Embryonic facial prominence (tissue), 1 donor: ENCODE data around the gene NEURL1B.
A peak's percentile ranks its signal among the peaks of the same experiment; 100 is the strongest.
"Not testable (repeated sequence)": the region's sequence is repeated elsewhere in the genome, so short reads cannot be mapped to it uniquely, and the experiment has no call there.

Experiments used
- DNase-seq: peaks from one replicate; pipeline ENCODE4 v3.0.0-alpha.2; 2016; ENCODE audit errors: extremely low spot score

NEURL1B gene

GRCh38 chr5:172695232-172696054 is 54.4 kb downstream of the NEURL1B start:
- DNase-seq = no peak

GRCh38 chr5:172696171-172696849 is 55.2 kb downstream of the NEURL1B start:
- no peak for DNase-seq

- DNase-seq = peak; percentile 77
Measured at GRCh38 chr5:172697123-172698121, 56.4 kb downstream of the NEURL1B start.

GRCh38 chr5:172699423-172699822 is 58.4 kb downstream of the NEURL1B start:
- no peak for DNase-seq

- DNase-seq = no peak
Measured at GRCh38 chr5:172699999-172700364, 58.9 kb downstream of the NEURL1B start.

- no peak for DNase-seq
Measured at GRCh38 chr5:172700365-172701290, 59.6 kb downstream of the NEURL1B start.

GRCh38 chr5:172701291-172701656 is 60.2 kb downstream of the NEURL1B start:
- DNase-seq = no peak

GRCh38 chr5:172703952-172704351 is 62.9 kb downstream of the NEURL1B start:
- DNase-seq = no peak

GRCh38 chr5:172705576-172706084 is 64.6 kb downstream of the NEURL1B start:
- no peak for DNase-seq

GRCh38 chr5:172706796-172707195 is 65.7 kb downstream of the NEURL1B start:
- DNase-seq = no peak

GRCh38 chr5:172707285-172708182 is 66.5 kb downstream of the NEURL1B start:
- DNase-seq = no peak

GRCh38 chr5:172708183-172708505 is 67.1 kb downstream of the NEURL1B start:
- no peak for DNase-seq

GRCh38 chr5:172710676-172711075 is 69.6 kb downstream of the NEURL1B start:
- no peak for DNase-seq

GRCh38 chr5:172711321-172711861 is 70.3 kb downstream of the NEURL1B start:
- DNase-seq = not testable (repeated sequence)

GRCh38 chr5:172712610-172713009 is 71.5 kb downstream of the NEURL1B start:
- no peak for DNase-seq

- no peak for DNase-seq
Measured at GRCh38 chr5:172713113-172713808, 72.2 kb downstream of the NEURL1B start.

- DNase-seq = no peak
Measured at GRCh38 chr5:172713809-172714490, 72.9 kb downstream of the NEURL1B start.
